Colonic mucosa (tissue), 4 donors: ENCODE data around the gene PDIA4. TPM values are rescaled to one million over a fixed set of nuclear protein-coding genes. Genes with fewer than 3 reads are reported as not detected.
A peak's percentile ranks its signal among the peaks of the same experiment; 100 is the strongest.

Experiments
- DNase-seq: peaks from one replicate; pipeline ENCODE4 v3.0.0-alpha.2; 2020
- H3K27ac ChIP-seq: fragments of 200-600 bp; one replicate; pipeline ENCODE4 v1.8.0; 2021
- H3K27me3 ChIP-seq: fragments of 200-600 bp; one replicate; pipeline ENCODE4 v1.8.0; 2021
- H3K36me3 ChIP-seq: fragments of 200-600 bp; one replicate; pipeline ENCODE4 v1.8.0; 2021
- H3K4me1 ChIP-seq: fragments of 200-600 bp; one replicate; pipeline ENCODE4 v1.8.0; 2021; ENCODE audit warnings: mild to moderate bottlenecking
- H3K4me3 ChIP-seq: fragments of 200-600 bp; one replicate; pipeline ENCODE4 v1.8.0; 2021
- H3K9ac ChIP-seq, 2 donors: one replicate each; pipeline ENCODE4 v1.7.0; 2013; ENCODE audit warnings: control low read depth in 2 of 2, low read depth in 2 of 2, low read length in 2 of 2
- H3K9me3 ChIP-seq: fragments of 200-600 bp; one replicate; pipeline ENCODE4 v1.8.0; 2021
- CTCF ChIP-seq: fragments of 200-600 bp; IDR thresholded peaks from one replicate; pipeline ENCODE4 v1.8.0; 2022; ENCODE audit warnings: antibody characterized with exemption, mild to moderate bottlenecking
- intact Hi-C: fragments of 100-400 bp; cut with DNase I; formaldehyde crosslinking; loops from one replicate; pipeline ENCODE4 v1.14.1; 2022
- total RNA-seq, 2 donors: library from RNA; stranded (reverse); fragmentation: NEBNext Ultra II Directional in 1 of 2; extraction: Animal tissue kit (Norgen Biotek cat#: 25700) in 1 of 2; gene quantifications; one replicate each; pipeline ENCODE4 v1.2.1, GENCODE V29; 2021
- donor health status: healthy.
- donor health status: DM: no; HTN: no; CAD: no.
- donor health status: DM: no; HTN: no; CAD: no.

PDIA4 gene
- total RNA-seq, 2 donors from 2014 or later: 218 to 485 TPM

- H3K27me3 ChIP-seq: no peaks in the 10 kb centered on the region
- intact Hi-C loops: loop anchor here (5.0 to 10.0 kb wide), 5 partner anchors 77 to 697 kb away; no protein-coding TSS in a partner anchor
- peak overlapping the region; percentile 21 for H3K27ac ChIP-seq
- no peaks in the 10 kb centered on the region for H3K4me1 ChIP-seq
- TF ChIP-seq CTCF: no peak
- no peak for DNase-seq
- H3K4me3 ChIP-seq: peak overlapping the region; percentile 62
- no peaks in the 10 kb centered on the region for H3K9me3 ChIP-seq
- peak overlapping the region; percentile 48 to 64 for H3K9ac ChIP-seq
- H3K36me3 ChIP-seq: no peaks in the 10 kb centered on the region
These were observed 63.6 kb downstream of the PDIA4 start for GRCh38 chr7:148964483-148965267.

- Histone ChIP-seq H3K4me1 (no peaks in the 10 kb centered on the region), H3K9ac (peak overlapping the region; percentile 48 to 64), H3K36me3 (no peaks in the 10 kb centered on the region), H3K27me3 (no peaks in the 10 kb centered on the region), H3K4me3 (peak overlapping the region; percentile 62), H3K27ac (peak overlapping the region; percentile 21), H3K9me3 (no peaks in the 10 kb centered on the region)
- intact Hi-C loops: loop anchor here (5.0 to 10.0 kb wide), 4 partner anchors 77 to 462 kb away; no protein-coding TSS in a partner anchor
- TF ChIP-seq CTCF: no peak
- peak; percentile 47 for DNase-seq
These were observed 64.5 kb downstream of the PDIA4 start for GRCh38 chr7:148963583-148964482.

- peak overlapping the region; percentile 62 for H3K4me3 ChIP-seq
- H3K4me1 ChIP-seq: no peaks in the 10 kb centered on the region
- no peaks in the 10 kb centered on the region for H3K36me3 ChIP-seq
- peak overlapping the region in 1 of 2 donors; percentile 64 for H3K9ac ChIP-seq
- no peaks in the 10 kb centered on the region for H3K27me3 ChIP-seq
- peak; percentile 77 for TF ChIP-seq CTCF
- intact Hi-C loops: loop anchor here (5.0 to 10.0 kb wide), 4 partner anchors 76 to 461 kb away; no protein-coding TSS in a partner anchor
- no peaks in the 10 kb centered on the region for H3K9me3 ChIP-seq
- DNase-seq: peak; percentile 68
- H3K27ac ChIP-seq: peak overlapping the region; percentile 21
These were observed 65.3 kb downstream of the PDIA4 start for GRCh38 chr7:148962823-148963582.

- peak overlapping the region in 1 of 2 donors; percentile 64 for H3K9ac ChIP-seq
- H3K9me3 ChIP-seq: no peaks in the 10 kb centered on the region
- no peak for TF ChIP-seq CTCF
- H3K27ac ChIP-seq: peak overlapping the region; percentile 21
- peak overlapping the region; percentile 62 for H3K4me3 ChIP-seq
- intact Hi-C loops: loop anchor here (5.0 to 10.0 kb wide), 4 partner anchors 75 to 460 kb away; no protein-coding TSS in a partner anchor
- H3K4me1 ChIP-seq: no peaks in the 10 kb centered on the region
- no peaks in the 10 kb centered on the region for H3K27me3 ChIP-seq
- DNase-seq: no peak
- H3K36me3 ChIP-seq: no peaks in the 10 kb centered on the region
These were observed 65.9 kb downstream of the PDIA4 start for GRCh38 chr7:148962440-148962822.

- no peaks in the 10 kb centered on the region for H3K4me1 ChIP-seq
- H3K27me3 ChIP-seq: no peaks in the 10 kb centered on the region
- H3K4me3 ChIP-seq: no peak overlapping the region
- no peaks in the 10 kb centered on the region for H3K36me3 ChIP-seq
- TF ChIP-seq CTCF: no peak
- no peak overlapping the region for H3K9ac ChIP-seq
- no peak overlapping the region for H3K27ac ChIP-seq
- no peak for DNase-seq
- intact Hi-C loops: loop anchor here (5.0 to 10.0 kb wide), 4 partner anchors 72 to 457 kb away; no protein-coding TSS in a partner anchor
- H3K9me3 ChIP-seq: no peaks in the 10 kb centered on the region
These were observed 68.6 kb downstream of the PDIA4 start for GRCh38 chr7:148959726-148960125.
